Mesendoderm (in vitro differentiated cells): ENCODE results near the gene PLEKHA5.
"Not testable (repeated sequence)": the region's sequence is repeated elsewhere in the genome, so short reads cannot be mapped to it uniquely, and the experiment has no call there.

Experiments
- DNase-seq: peaks from one replicate; pipeline ENCODE4 v3.0.0; 2013
- H2AK5ac ChIP-seq: 2 replicates; pipeline ENCODE4 v1.6.1; 2013; ENCODE audit warnings: low read length, inconsistent platforms
- H2BK120ac ChIP-seq: 2 replicates; pipeline ENCODE4 v1.6.1; 2013; ENCODE audit warnings: low read depth, mild to moderate bottlenecking, low read length, moderate library complexity, mixed read lengths
- H2BK15ac ChIP-seq: replicated peaks from 2 replicates; pipeline ENCODE4 v1.6.1; 2013; ENCODE audit warnings: low read depth, mild to moderate bottlenecking, moderate library complexity
- H2BK5ac ChIP-seq: 2 replicates; pipeline ENCODE4 v1.6.1; 2013; ENCODE audit warnings: low read length, inconsistent platforms
- H3K18ac ChIP-seq: 2 replicates; pipeline ENCODE4 v1.6.1; 2013; ENCODE audit warnings: mild to moderate bottlenecking, low read length, mixed read lengths
- H3K23ac ChIP-seq: one replicate; pipeline ENCODE4 v1.6.1; 2013; ENCODE audit warnings: low read length
- H3K27ac ChIP-seq: 2 replicates; pipeline ENCODE4 v1.5.1; 2013; ENCODE audit warnings: low read depth, mild to moderate bottlenecking, inconsistent platforms, low read length, moderate library complexity
- H3K27me3 ChIP-seq: 2 replicates; pipeline ENCODE4 v1.6.1; 2013; ENCODE audit warnings: low read length, control low read depth, mild to moderate bottlenecking, inconsistent platforms; ENCODE audit not compliant: insufficient read depth, poor library complexity
- H3K36me3 ChIP-seq: 2 replicates; pipeline ENCODE4 v1.6.1; 2013; ENCODE audit warnings: low read length, inconsistent platforms; ENCODE audit not compliant: control insufficient read depth, insufficient read depth
- H3K4ac ChIP-seq: one replicate; pipeline ENCODE4 v1.6.1; 2013; ENCODE audit warnings: low read depth, mild to moderate bottlenecking, low read length, moderate library complexity
- H3K4me1 ChIP-seq: 2 replicates; pipeline ENCODE4 v1.6.1; 2013; ENCODE audit warnings: low read depth, low read length, inconsistent platforms; ENCODE audit not compliant: control insufficient read depth
- H3K4me2 ChIP-seq: 2 replicates; pipeline ENCODE4 v1.6.1; 2013; ENCODE audit warnings: low read length
- H3K4me3 ChIP-seq: 2 replicates; pipeline ENCODE4 v1.5.1; 2013; ENCODE audit warnings: mild to moderate bottlenecking, low read length
- H3K56ac ChIP-seq: one replicate; pipeline ENCODE4 v1.6.1; 2013; ENCODE audit warnings: low read length
- H3K79me1 ChIP-seq: 2 replicates; pipeline ENCODE4 v1.6.1; 2013; ENCODE audit warnings: low read length, inconsistent platforms
- H3K79me2 ChIP-seq: 2 replicates; pipeline ENCODE4 v1.6.1; 2013; ENCODE audit warnings: mild to moderate bottlenecking, low read length; ENCODE audit not compliant: control insufficient read depth, insufficient read depth
- H3K9ac ChIP-seq: 2 replicates; pipeline ENCODE4 v1.6.1; 2013; ENCODE audit warnings: low read length, inconsistent platforms
- H4K5ac ChIP-seq: one replicate; pipeline ENCODE4 v1.6.1; 2013; ENCODE audit warnings: low read length
- H4K8ac ChIP-seq: one replicate; pipeline ENCODE4 v1.6.1; 2013; ENCODE audit warnings: low read depth, mild to moderate bottlenecking, control low read depth, low read length, moderate library complexity
- WGBS: extraction: QIAGEN DNeasy Blood & Tissue Kit; methylation state at CpG from one replicate; pipeline ENCODE4 v1.1.7; 2013; ENCODE audit warnings: low lambda C conversion rate, missing lambda C conversion rate; ENCODE audit not compliant: insufficient coverage; ENCODE audit errors: extremely low coverage; 5-methylcytosine and 5-hydroxymethylcytosine counted together

The PLEKHA5 gene

DNA sequence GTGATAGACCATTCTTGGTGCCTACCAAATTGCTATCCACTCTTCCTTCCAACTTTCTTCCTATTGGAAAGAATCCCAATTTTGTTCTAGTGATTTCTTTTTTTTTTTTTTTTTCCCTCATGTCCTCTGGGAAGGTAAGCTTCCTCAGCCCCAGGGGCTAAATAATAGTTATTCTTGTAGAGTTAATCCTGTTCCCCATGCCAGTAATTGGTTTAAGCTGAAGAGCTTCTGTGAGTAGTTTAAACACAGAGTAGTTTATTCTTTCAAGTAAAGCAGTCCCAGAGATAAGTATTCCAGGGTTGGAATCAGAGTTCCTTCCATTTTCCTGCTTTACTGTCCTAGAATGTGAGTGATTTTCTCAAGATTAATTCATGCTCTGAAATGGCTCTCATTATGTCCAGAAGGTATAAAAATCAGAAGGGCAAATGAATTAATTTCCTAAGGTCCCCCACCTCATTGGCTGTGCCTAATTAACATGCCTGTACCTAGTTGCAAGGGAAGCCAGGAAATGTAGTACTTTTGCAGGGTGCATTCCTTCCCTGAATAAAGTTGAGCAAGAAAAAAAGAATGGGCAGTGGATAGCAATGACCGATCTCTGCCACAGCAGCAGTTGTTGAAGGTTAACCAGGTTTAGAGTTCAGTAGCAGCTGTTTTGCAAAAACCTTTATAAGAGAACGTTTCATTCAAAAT, 97.8 kb downstream of the PLEKHA5 start:
- DNase-seq, result peak; percentile 29
- H2BK120ac ChIP-seq, result no peak overlapping the region
- no peak overlapping the region for H2AK5ac ChIP-seq
- H3K56ac ChIP-seq, result no peak overlapping the region
- no peaks in the 10 kb centered on the region for H3K4me1 ChIP-seq
- H4K8ac ChIP-seq, result no peak overlapping the region
- no peak overlapping the region for H3K4me2 ChIP-seq
- no peak overlapping the region for H2BK15ac ChIP-seq
- peaks cover 2% of the 10 kb centered on the region for H3K79me2 ChIP-seq
- H2BK5ac ChIP-seq, result no peak overlapping the region
- H3K23ac ChIP-seq, result no peak overlapping the region
- no peak overlapping the region for H3K27ac ChIP-seq
- no peak overlapping the region for H3K4ac ChIP-seq
- H4K5ac ChIP-seq, result no peak overlapping the region
- H3K27me3 ChIP-seq, result no peaks in the 10 kb centered on the region
- no CpG with 5 or more reads among the region's 2 CpGs for WGBS
- peaks cover 2% of the 10 kb centered on the region for H3K79me1 ChIP-seq
- no peak overlapping the region for H3K9ac ChIP-seq
- H3K4me3 ChIP-seq, result no peak overlapping the region
- peak overlapping the region; percentile 41 for H3K18ac ChIP-seq
- no peaks in the 10 kb centered on the region for H3K36me3 ChIP-seq

DNA sequence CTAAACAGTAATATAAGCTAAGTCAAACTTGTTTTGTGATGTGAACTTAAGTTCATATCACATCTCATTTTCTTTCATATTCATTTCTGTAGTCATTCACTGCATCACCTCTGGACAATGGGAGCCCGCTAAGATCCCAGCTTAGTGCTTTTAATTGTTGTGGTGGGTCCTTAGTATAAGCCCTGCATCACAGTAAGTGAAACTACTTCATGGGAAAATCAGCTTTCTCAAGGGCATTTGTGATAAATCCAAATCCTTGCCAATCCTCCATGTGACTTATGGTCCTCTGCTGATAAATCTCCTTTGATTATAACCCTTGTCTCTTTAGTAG, 98.3 kb downstream of the PLEKHA5 start:
- Histone ChIP-seq H3K79me2 (peaks cover 2% of the 10 kb centered on the region), H4K5ac (no peak overlapping the region), H3K4ac (no peak overlapping the region), H2AK5ac (no peak overlapping the region), H3K18ac (peak overlapping the region; percentile 41), H3K27ac (no peak overlapping the region), H2BK120ac (no peak overlapping the region), H3K56ac (no peak overlapping the region), H2BK15ac (no peak overlapping the region), H2BK5ac (no peak overlapping the region), H3K4me3 (no peak overlapping the region), H3K79me1 (no peaks in the 10 kb centered on the region), H3K4me2 (no peak overlapping the region), H3K27me3 (no peaks in the 10 kb centered on the region), H3K4me1 (no peaks in the 10 kb centered on the region), H4K8ac (no peak overlapping the region), H3K23ac (no peak overlapping the region), H3K9ac (no peak overlapping the region), H3K36me3 (no peaks in the 10 kb centered on the region)
- WGBS, result no CpG with 5 or more reads among the region's 1 CpG
- no peak for DNase-seq

DNA sequence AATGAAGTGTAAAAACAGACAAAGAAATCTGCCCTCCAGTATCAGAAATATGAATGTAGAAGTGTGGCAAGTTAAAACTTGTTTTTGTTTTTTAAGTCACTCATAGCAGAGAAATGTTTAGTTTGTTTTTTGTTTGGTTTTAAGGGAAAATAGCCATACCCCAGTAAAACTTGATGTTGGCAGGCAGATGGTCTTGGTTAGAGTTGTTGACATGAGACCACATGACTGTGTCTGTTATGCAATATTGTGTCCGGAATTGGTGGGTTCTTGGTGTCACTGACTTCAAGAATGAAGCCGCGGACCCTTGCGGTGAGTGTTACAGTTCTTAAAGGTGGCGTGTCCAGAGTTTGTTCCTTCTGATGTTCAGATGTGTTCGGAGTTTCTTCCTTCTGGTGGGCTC, 99.5 kb downstream of the PLEKHA5 start:
- DNase-seq, H3K4me2 ChIP-seq, H2BK15ac ChIP-seq, H3K4me1 ChIP-seq, H3K4ac ChIP-seq, H3K27me3 ChIP-seq, H3K27ac ChIP-seq, H3K36me3 ChIP-seq, H3K9ac ChIP-seq, H4K5ac ChIP-seq, H3K23ac ChIP-seq, H3K79me1 ChIP-seq, H4K8ac ChIP-seq, H2AK5ac ChIP-seq, H3K4me3 ChIP-seq, H2BK5ac ChIP-seq, H3K56ac ChIP-seq, H3K79me2 ChIP-seq, H3K18ac ChIP-seq, H2BK120ac ChIP-seq: not testable (repeated sequence)
- WGBS, result no CpG with 5 or more reads among the region's 6 CpGs

DNA sequence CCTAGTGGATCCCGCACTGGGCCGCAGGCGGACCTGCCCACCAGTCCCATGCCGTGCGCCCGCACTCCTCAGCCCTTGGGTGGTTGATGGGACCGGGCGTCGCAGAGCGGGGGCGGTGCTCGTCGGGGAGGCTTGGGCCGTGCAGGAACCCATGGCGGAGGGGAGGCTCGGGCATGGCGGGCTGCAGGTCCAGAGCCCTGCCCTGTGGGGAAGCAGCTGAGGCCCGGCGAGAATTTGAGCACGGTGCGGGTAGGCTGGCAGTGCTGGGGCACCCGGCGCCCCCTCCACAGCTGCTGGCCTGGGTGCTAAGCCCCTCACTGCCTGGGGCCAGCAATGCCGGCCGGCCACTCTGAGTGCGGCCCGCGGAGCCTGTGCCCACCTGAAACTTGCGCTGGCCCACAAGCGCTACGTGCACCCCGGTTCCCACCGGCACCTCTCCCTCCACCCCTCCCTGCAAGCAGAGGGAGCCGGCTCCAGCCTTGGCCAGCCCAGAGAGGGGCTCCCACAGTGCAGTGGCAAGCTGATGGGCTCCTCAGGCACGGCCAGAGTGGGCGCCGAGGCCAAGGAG, 100.8 kb downstream of the PLEKHA5 start:
- H3K4me3 ChIP-seq, result no peak overlapping the region
- no peak overlapping the region for H2AK5ac ChIP-seq
- H3K4me2 ChIP-seq, result no peak overlapping the region
- no peak overlapping the region for H3K4ac ChIP-seq
- WGBS, result no CpG with 5 or more reads among the region's 37 CpGs
- H2BK120ac ChIP-seq, result no peak overlapping the region
- H3K36me3 ChIP-seq, result no peaks in the 10 kb centered on the region
- peaks cover 4% of the 10 kb centered on the region for H3K4me1 ChIP-seq
- no peaks in the 10 kb centered on the region for H3K79me1 ChIP-seq
- no peak for DNase-seq
- no peak overlapping the region for H4K8ac ChIP-seq
- H3K9ac ChIP-seq, result no peak overlapping the region
- no peaks in the 10 kb centered on the region for H3K27me3 ChIP-seq
- H3K23ac ChIP-seq, result no peak overlapping the region
- H3K56ac ChIP-seq, result no peak overlapping the region
- no peaks in the 10 kb centered on the region for H3K79me2 ChIP-seq
- no peak overlapping the region for H4K5ac ChIP-seq
- H2BK5ac ChIP-seq, result no peak overlapping the region
- no peak overlapping the region for H2BK15ac ChIP-seq
- no peak overlapping the region for H3K27ac ChIP-seq
- H3K18ac ChIP-seq, result no peak overlapping the region

DNA sequence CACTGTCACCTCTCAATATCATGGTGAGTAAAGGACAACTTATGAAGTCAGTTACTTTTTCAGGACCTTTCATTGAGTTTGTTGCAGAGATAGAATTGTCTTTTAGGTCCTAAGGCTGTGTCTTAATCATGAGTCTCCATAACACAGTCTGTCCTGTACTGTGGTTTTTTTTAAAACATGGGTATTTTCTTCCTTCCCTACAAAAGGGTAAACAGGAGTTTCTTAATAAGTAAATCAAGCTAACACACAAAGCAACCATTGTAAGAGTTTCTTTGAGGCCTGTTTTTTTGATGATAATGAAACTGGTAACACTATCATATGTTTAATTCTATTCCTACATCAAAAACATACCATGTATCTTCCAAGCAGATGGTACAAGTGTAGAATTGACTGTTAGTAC, 101.4 kb downstream of the PLEKHA5 start:
- no peak overlapping the region for H3K27ac ChIP-seq
- no peaks in the 10 kb centered on the region for H3K79me1 ChIP-seq
- H2AK5ac ChIP-seq, result no peak overlapping the region
- H2BK5ac ChIP-seq, result no peak overlapping the region
- H4K5ac ChIP-seq, result no peak overlapping the region
- no peak for DNase-seq
- H2BK120ac ChIP-seq, result no peak overlapping the region
- H3K4me1 ChIP-seq, result peaks cover 4% of the 10 kb centered on the region
- H2BK15ac ChIP-seq, result no peak overlapping the region
- no peak overlapping the region for H3K4ac ChIP-seq
- no peak overlapping the region for H3K23ac ChIP-seq
- H3K79me2 ChIP-seq, result no peaks in the 10 kb centered on the region
- H3K36me3 ChIP-seq, result no peaks in the 10 kb centered on the region
- no peak overlapping the region for H3K56ac ChIP-seq
- no peak overlapping the region for H3K4me3 ChIP-seq
- no peak overlapping the region for H3K4me2 ChIP-seq
- H3K27me3 ChIP-seq, result no peaks in the 10 kb centered on the region
- no peak overlapping the region for H3K9ac ChIP-seq
- H4K8ac ChIP-seq, result no peak overlapping the region
- H3K18ac ChIP-seq, result no peak overlapping the region

DNA sequence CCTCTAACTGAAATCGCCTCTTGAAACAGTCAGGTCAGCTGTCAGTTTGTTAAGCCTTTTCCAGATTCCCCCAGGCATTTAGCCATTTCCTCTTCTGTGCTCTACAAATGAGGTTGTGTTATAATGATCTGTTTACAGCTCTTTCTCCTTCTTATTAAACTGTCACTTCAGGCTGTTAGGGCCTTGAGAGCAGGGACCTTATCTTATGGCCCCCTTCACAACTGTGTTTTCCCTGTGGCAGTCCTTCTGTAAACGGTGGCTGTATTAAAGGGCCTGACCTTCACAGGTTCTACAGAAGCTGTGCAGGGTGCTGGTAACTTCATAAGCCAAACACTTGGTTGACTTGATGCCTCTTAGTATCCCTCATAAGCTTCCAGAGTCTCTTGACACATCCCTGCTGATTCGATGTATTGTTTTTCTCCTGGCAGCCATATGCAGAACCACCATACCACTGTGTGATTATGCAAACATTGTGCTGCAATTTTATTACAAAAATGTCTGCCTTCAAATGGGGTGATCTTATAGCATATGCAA, 104.7 kb downstream of the PLEKHA5 start:
- no peak overlapping the region for H4K5ac ChIP-seq
- H2BK15ac ChIP-seq, result no peak overlapping the region
- no peaks in the 10 kb centered on the region for H3K79me2 ChIP-seq
- no peak overlapping the region for H4K8ac ChIP-seq
- H3K36me3 ChIP-seq, result no peaks in the 10 kb centered on the region
- no CpG with 5 or more reads among the region's 3 CpGs for WGBS
- no peak overlapping the region for H3K27ac ChIP-seq
- H3K18ac ChIP-seq, result no peak overlapping the region
- H2BK5ac ChIP-seq, result no peak overlapping the region
- H2BK120ac ChIP-seq, result no peak overlapping the region
- H3K4me3 ChIP-seq, result no peak overlapping the region
- no peak overlapping the region for H3K4me2 ChIP-seq
- no peaks in the 10 kb centered on the region for H3K79me1 ChIP-seq
- no peak overlapping the region for H3K4ac ChIP-seq
- no peak overlapping the region for H2AK5ac ChIP-seq
- no peak overlapping the region for H3K23ac ChIP-seq
- H3K27me3 ChIP-seq, result no peaks in the 10 kb centered on the region
- DNase-seq, result peak; percentile 51
- H3K56ac ChIP-seq, result no peak overlapping the region
- peaks cover 4% of the 10 kb centered on the region for H3K4me1 ChIP-seq
- no peak overlapping the region for H3K9ac ChIP-seq
